Endothelial cell of umbilical vein (primary cell): ENCODE results near the gene LMNB1.

Experiments
- EZH2 ChIP-seq: IDR thresholded peaks from 2 replicates; pipeline ENCODE4 v1.6.1; 2012; ENCODE audit warnings: borderline replicate concordance, low read depth, mild to moderate bottlenecking, moderate library complexity, low read length, inconsistent platforms; ENCODE audit not compliant: severe bottlenecking
- POLR2A ChIP-seq: IDR thresholded peaks from 2 replicates; pipeline ENCODE4 v1.6.1; 2012; ENCODE audit warnings: low read depth, mild to moderate bottlenecking, control low read depth, low read length
- POLR2AphosphoS5 ChIP-seq: IDR thresholded peaks from 2 replicates; pipeline ENCODE4 v1.6.1; 2012; ENCODE audit warnings: low read depth, mild to moderate bottlenecking, control low read depth, low read length, moderate library complexity; ENCODE audit not compliant: insufficient read depth
- TF ChIP-seq, protein P1 (sequence below), 2 donors: IDR thresholded peaks; 1 replicate in 1 of 2; 2 replicates in 1 of 2; pipeline ENCODE4 v1.5.1; 2011; ENCODE audit warnings: low read length in 2 of 2, mild to moderate bottlenecking in 2 of 2, moderate library complexity in 2 of 2, control low read depth in 1 of 2, inconsistent platforms in 1 of 2, low read depth in 1 of 2; ENCODE audit not compliant: insufficient read depth in 1 of 2; ENCODE audit errors: extremely low read depth in 1 of 2

DNA sequence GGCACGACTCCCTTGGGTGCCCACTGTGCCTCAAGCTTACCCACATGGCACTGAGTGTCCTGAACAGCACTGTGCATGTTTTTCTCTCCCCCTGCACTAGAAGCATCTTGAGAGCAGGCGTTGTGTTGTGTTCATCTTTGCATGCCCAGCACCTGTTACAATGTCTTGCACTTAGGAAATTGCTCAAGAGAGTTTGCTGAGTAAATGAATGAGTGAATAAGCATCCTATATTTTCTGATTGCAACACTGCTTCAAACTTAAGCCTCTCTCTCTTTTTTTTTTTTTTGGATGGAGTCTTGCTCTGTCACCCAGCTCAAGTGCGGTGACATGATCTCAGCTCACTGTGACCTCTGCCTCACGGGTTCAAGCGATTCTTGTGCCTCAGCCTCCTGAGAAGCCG, 94.5 kb downstream of the LMNB1 start:
- TF ChIP-seq, protein P1, sequence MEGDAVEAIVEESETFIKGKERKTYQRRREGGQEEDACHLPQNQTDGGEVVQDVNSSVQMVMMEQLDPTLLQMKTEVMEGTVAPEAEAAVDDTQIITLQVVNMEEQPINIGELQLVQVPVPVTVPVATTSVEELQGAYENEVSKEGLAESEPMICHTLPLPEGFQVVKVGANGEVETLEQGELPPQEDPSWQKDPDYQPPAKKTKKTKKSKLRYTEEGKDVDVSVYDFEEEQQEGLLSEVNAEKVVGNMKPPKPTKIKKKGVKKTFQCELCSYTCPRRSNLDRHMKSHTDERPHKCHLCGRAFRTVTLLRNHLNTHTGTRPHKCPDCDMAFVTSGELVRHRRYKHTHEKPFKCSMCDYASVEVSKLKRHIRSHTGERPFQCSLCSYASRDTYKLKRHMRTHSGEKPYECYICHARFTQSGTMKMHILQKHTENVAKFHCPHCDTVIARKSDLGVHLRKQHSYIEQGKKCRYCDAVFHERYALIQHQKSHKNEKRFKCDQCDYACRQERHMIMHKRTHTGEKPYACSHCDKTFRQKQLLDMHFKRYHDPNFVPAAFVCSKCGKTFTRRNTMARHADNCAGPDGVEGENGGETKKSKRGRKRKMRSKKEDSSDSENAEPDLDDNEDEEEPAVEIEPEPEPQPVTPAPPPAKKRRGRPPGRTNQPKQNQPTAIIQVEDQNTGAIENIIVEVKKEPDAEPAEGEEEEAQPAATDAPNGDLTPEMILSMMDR (IDR thresholded peaks at IDR 0.05; ENCODE audit: extremely low read depth in 1 of 2, insufficient read depth in 1 of 2, low read depth in 1 of 2, low read length in 2 of 2), result no peak
- TF ChIP-seq POLR2AphosphoS5 (no peak), EZH2 (no peak), POLR2A (no peak)
